ENCODE results near the gene ETFDH.

DNA sequence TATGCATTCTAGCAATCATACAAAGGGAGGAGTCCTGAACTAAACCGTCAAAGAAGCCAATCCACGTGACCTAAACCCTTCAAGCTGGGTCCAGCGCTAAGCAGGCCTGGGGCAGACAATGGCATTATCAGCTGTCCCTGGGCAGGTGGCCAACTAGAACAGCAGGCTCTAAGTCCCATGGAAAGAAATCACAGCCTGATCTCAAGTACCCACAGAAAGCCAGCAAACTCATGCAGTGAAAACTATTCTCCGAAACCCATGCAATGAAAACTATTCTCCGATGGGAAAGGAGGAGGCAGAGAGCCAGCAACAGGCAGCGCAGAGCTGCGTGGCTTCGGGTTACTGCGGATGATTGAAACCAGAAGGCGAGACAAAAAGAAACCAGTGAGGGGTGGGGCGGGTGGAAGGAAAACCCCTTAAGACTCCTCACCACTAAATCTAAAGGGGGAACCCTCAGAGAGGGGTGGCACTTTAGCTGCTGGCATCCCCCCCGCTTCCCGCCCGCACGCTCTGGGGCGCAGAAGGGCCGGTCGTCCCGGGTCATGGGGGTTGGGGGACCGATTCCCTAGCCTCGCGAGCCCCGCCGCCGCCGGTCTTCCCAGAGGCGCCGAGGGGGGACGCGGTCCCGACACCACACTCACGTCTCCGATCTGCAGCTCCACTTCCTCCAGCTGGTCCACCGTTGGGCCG, 976 bp upstream of the ETFDH start:
- TF ChIP-seq, protein P1, sequence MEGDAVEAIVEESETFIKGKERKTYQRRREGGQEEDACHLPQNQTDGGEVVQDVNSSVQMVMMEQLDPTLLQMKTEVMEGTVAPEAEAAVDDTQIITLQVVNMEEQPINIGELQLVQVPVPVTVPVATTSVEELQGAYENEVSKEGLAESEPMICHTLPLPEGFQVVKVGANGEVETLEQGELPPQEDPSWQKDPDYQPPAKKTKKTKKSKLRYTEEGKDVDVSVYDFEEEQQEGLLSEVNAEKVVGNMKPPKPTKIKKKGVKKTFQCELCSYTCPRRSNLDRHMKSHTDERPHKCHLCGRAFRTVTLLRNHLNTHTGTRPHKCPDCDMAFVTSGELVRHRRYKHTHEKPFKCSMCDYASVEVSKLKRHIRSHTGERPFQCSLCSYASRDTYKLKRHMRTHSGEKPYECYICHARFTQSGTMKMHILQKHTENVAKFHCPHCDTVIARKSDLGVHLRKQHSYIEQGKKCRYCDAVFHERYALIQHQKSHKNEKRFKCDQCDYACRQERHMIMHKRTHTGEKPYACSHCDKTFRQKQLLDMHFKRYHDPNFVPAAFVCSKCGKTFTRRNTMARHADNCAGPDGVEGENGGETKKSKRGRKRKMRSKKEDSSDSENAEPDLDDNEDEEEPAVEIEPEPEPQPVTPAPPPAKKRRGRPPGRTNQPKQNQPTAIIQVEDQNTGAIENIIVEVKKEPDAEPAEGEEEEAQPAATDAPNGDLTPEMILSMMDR (conservative IDR thresholded peaks at IDR 0.05 in 1 of 2, IDR thresholded peaks at IDR 0.05 in 1 of 2; ENCODE audit: low read depth in 1 of 2, low read length in 2 of 2), result no peak
- TF ChIP-seq EZH2 (IDR thresholded peaks at IDR 0.05; ENCODE audit: low read length, missing control alignments), result no peak

Measured in fibroblast of lung (primary cell).